Measurements from ENCODE around the gene SPOCK1.

GRCh38 chr5:137040024-137040423 lies 459.1 kb downstream of the SPOCK1 start:
- TF ChIP-seq EZH2 (IDR thresholded peaks at IDR 0.05; ENCODE audit: insufficient read depth, poor library complexity, severe bottlenecking): no peak
- TF ChIP-seq EZH2phosphoT487 (IDR thresholded peaks at IDR 0.05; ENCODE audit: insufficient read depth, low read depth): no peak
